Activated CD4-positive, alpha-beta T cell treated with anti-CD3 and anti-CD28 coated beads, Interleukin-10, Interleukin-2, amounts not matched to agents 100 ng/mL and 50 ng/mL, durations not matched to agents 16 hours and 8 hours (primary cell): ENCODE measurements around the gene MOV10.
"Not testable (repeated sequence)": the region's sequence is repeated elsewhere in the genome, so short reads cannot be mapped to it uniquely, and the experiment has no call there.

ENCODE experiments used
- DNase-seq: peaks from one replicate; pipeline ENCODE4 v3.0.0-alpha.2; 2020

MOV10 gene, protein sequence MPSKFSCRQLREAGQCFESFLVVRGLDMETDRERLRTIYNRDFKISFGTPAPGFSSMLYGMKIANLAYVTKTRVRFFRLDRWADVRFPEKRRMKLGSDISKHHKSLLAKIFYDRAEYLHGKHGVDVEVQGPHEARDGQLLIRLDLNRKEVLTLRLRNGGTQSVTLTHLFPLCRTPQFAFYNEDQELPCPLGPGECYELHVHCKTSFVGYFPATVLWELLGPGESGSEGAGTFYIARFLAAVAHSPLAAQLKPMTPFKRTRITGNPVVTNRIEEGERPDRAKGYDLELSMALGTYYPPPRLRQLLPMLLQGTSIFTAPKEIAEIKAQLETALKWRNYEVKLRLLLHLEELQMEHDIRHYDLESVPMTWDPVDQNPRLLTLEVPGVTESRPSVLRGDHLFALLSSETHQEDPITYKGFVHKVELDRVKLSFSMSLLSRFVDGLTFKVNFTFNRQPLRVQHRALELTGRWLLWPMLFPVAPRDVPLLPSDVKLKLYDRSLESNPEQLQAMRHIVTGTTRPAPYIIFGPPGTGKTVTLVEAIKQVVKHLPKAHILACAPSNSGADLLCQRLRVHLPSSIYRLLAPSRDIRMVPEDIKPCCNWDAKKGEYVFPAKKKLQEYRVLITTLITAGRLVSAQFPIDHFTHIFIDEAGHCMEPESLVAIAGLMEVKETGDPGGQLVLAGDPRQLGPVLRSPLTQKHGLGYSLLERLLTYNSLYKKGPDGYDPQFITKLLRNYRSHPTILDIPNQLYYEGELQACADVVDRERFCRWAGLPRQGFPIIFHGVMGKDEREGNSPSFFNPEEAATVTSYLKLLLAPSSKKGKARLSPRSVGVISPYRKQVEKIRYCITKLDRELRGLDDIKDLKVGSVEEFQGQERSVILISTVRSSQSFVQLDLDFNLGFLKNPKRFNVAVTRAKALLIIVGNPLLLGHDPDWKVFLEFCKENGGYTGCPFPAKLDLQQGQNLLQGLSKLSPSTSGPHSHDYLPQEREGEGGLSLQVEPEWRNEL

DNA sequence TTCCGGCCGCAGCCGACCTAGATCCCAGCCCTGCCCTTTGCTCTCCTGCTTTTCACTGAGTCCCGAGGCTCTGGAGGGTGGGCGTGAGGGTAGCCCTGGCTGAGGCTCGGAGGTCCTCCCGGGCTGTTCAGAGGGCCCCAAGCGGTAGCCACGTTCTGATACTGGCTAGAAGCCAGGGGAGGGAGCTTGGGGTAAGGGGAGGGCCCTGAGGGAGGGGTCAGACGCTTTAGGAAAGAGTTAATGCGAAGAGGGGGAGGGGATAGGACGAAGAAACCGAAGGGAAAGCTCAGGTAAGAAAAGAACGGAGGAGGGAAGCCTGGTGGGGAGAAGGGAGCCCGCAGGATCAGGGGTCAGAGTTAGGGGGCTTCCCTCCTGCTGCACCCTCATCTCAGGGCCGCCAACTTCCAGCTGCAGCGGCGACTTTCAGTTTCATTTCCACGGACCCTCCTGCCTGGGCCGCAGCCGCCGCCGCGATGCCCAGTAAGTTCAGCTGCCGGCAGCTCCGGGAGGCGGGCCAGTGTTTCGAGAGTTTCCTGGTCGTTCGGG lies at the start of gene MOV10:
MOV10 (plus strand) TSS at position 220 of the 546 bp plus-strand sequence; CDS start at position 474, 254 bp downstream.
- peak; percentile 70 for DNase-seq

DNA sequence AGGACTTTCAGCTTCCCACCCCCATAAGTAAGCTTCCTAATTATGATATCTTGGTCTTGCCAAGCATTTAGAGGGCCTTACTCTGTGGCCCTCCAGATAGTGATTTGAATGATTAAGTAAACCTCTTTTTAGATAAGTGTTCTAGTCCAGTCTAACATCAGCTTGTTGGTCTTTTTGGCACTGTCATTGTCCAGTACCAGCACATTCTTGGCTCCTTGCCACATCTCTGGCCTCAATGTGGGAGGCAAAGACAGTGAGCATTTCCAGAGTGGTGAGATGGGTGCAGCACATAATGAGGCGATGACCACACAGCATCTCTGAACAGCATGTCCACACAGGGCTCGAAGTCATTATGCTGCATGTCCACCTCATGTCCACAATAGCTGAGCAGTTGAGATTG lies 48.8 kb upstream of the MOV10 start:
- DNase-seq = no peak

DNA sequence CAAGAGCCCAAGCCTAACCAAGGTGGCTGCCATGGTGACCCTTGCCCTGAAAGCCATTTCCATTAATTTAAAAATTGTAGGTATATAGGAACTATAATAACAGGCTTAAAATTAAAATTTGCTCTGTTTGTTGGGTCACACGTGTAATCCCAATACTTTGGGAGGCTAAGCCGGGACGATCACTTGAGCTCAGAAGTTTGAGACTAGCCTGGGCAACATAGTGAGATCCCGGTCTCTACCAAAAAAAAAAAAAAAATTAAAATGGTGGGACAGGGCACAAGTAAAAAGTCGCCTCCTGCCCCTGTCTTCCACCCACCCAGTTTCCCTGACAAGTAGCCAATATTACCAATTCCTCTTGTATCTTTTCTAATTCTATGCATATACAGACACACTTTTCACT lies 48.3 kb upstream of the MOV10 start:
- DNase-seq = no peak

DNA sequence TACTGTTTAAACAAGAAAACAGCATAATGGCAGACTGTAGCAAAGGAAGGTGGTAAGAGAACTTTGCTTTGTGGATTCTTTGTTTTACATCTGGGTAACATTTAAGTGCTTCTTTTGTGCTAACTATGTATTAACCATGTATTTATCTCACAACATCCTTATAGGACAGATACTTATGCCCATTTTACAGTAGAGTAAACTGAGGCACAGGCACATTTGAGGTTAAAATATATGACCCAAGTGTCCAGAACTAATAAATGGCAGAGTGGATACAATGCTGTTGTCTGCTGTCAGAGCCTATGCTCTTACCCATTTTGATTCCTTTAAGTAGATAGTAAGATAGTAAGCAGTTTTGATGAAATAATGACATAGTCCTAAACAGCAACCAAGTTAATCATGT lies 47.6 kb upstream of the MOV10 start:
- DNase-seq = no peak

DNA sequence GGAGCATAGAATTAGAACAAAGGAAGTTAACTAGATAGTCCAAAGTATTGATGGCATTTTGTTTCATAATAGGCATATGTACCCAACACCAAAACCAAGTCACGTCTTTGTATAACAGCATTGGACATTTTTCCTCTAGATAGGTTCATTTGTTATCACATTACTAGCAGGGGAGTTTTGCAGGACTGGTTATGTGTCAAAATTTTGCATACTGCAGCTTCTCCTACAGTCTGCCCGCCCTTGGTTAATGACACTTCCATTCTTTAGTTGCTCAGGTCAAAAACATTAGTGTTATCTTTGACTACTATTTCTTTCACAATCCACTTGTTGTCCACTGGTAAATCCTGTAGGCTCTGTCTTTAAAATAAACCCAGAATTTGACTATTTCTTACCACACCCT lies 45.9 kb upstream of the MOV10 start:
- no peak for DNase-seq

DNA sequence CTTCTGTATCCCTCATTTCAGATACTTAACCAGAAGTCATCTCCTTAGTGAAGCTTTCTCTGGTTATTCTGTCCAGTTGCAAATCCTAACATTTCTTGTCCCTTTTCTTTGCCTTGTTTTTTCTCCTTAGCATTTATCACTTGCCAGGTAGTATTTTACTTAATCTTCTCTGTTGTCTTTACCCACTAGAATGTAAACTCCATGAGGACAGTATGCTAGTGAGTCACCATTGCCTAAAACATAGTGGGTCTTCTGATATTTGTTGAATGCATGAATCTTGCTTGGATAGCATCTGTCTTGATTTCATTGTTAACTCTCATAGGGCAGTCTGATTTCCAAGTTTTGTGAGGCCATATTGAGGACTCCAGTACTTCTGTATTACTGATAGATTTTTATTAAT lies 45.2 kb upstream of the MOV10 start:
- no peak for DNase-seq

DNA sequence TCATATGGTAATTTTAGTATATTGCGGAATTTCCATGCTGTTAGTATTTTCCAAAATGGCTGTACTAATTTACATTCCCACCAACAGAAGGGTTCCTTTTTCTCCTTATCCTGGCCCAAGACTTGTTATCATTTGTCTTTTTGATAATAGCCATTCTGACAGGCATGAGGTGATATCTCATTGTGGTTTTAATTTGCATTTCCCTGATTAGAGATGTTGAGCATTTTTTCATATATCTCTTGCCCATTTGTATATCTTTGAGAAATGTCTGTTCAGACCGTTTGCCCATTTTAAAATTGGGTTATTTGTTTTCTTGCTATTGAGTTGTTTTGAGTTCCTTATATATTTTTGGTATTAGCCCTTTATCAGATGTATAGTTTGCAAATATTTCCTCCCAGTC lies 40.8 kb upstream of the MOV10 start:
- DNase-seq = no peak

DNA sequence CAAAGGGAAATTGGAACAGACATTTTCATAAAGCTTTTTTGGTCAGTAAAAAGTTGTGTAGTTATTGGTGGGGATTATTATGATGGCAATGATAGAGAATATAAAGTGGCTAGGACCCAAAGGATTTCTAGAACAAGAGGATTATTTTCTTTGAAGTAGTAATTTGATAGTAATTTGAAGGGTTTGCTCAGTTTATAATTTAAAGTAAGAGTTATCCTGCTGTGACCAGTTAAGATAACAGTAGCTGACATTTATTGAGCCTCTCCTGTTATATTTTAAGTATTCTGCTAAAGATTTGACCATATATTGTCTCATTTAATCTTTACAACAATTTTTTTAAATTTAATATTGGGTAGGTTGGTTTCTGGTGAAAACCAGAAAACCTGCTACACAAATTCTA lies 40.1 kb upstream of the MOV10 start:
- DNase-seq = no peak

DNA sequence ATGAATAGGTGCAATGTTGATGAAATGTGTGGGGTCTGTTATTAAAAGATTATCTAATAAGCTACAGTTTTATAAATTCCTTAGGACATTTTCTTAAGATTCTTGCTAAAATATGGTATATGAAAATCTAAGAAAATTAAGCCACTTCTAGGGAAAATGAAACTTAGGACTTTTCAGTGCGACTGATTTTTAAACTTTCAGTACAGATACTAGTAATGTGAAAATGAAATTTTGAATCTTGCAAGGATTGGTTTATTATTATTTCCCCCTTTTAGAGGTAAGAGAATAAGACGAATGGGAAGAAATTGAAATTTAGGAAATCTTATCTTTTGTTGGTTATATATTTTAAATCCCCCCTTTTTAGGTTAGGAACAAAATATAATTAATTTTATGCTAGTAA lies 38.4 kb upstream of the MOV10 start:
- no peak for DNase-seq

DNA sequence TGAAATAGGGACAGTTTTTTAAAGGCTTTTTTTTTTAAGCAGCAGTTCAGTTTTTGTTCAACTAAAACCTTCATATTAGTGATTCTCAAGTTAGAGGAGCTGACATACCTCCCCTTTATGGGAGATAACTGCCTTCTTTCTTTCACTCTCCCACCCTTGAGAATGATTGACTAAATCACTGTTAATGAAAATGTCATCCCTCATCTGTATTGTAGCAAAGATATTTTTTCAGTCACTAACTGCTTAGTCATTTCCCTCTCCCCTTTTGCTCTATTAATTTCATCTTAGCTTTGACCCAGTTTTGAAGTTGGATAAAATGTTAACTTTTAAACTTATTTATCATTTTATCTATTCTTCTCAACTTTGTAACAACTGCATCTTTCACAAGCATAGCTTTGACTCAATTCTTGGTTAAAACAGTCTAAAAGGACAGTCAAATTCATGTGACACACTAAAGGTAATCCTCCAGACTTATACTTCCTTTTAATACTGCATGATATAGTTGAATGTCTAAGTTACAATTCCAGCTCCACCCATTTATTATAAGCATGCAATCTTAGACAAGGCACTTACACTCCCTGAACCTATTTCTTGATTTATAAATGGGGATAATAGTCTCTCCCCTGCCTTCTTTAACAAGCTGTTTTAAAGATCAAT lies 37.7 kb upstream of the MOV10 start:
- DNase-seq = peak; percentile 29

DNA sequence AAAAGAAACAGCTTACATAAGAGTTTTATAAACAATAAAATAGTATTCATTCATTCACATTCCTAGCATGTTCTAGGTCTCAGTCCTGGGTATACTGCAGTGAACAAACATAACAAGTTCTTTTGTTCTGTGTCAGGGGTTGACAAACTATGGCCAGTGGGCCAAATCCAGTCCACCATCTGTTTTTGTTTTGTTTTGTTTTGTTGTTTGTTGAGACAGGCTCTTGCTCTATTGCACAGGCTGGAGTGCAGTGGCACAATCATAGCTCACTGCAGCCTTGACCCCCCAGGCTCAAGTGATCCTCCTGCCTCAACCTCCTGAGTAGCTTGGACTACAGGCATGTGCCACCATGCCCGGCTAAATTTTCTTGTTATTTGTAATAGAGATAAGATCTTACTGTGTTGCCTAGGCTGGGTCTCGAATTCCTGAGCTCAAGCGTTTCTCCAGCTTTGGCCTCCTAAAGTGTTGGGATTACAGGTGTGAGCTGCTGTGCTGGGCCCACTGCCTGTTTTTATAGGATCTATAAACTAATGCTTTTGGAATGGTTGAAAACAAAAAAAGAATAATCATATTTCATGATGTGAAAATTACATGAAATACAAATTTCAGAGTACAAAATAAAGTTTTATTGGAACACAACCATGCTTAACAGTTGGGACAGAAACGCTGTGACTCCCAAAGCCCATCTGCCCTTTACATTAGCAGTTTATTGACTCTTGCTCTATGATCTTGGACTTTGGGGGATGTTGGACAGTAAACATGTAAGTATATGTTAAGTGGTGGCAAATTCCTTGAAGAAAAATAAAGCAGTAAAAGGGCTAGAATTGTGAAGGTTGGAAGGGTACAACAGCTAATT lies 37.0 kb upstream of the MOV10 start:
- no peak for DNase-seq

DNA sequence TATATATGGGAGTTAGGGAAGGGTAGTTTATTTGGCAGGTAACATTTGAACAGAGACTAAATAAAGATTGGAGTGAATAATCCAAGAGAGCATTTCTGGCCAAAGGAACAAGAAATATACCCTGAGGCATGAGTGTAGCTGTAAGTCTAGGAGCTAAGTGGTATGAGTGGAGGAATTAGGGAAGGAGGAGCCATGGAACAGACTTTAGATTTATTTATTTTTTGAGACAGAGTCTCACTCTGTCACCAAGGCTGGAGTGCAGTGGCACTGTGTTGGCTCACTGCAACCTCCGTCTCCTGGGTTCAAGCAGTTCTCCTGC lies 36.4 kb upstream of the MOV10 start:
- DNase-seq = no peak

DNA sequence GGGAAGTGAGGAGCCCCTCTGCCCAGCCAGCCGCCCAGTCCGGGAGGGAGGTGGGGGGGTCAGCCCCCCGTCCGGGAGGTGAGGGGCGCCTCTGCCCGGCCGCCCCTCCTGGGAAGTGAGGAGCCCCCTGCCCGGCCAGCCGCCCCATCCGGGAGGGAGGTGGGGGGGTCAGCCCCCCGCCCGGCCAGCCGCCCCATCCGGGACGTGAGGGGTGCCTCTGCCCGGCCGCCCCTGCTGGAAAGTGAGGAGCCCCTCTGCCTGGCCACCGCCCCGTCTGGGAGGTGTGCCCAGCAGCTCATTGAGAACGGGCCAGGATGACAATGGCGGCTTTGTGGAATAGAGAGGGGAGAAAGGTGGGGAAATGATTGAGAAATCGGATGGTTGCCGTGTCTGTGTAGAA lies 34.0 kb upstream of the MOV10 start:
- DNase-seq = not testable (repeated sequence)

DNA sequence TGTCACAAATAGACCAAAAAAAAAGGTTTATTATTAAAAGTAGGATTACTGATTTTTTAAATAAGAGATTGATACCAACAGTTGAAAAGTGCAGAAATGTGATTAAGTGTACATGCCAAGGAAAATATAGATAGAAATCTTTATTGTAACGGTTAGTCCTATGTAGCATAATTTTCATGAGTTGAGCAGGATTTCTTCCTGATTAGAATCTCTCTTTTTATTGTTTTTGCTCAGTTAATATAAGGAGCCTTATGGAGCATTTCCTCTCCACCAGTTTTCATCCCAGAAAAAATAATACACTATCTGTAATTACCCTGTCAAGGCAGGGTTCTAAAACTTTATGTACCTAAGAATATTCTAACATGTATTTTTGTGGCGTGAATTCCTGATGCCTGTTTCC lies 31.4 kb upstream of the MOV10 start:
- no peak for DNase-seq

DNA sequence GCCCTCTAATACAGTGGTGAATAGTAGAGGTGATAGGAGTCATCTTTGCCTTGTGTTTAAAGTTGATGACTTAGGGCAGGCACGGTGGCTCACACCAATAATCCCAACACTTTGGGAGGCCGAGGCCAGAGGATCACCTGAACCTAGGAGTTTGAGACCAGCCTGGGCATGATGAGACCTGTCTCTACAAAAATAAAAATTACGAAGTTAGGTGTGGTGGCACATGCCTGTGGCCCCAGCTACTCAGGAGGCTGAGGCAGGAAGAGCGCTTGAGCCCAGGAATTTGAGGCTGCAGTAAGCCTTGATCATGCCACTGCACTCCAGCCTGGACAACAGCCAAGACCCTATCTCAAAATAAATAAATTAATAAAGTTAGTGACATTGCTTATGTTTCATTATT lies 28.2 kb upstream of the MOV10 start:
- DNase-seq = no peak

DNA sequence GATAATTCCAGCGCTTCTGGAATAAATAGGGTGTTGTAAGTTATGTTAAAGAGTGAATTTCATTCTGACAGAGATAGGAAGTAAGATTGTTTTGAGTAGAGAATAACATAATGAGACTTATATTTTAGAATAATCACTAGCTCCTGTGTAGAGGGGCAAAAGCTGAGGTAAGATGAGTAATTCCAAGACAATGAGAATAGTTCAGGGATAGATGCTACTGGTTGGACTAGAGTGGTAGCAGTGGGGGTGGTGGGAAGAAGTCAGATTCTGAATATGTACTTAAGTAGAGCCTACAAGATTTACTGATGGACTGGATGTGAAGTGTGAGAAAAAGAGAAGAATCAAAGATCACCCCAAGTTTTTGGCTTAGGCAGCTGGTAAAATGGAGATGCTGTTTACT lies 23.3 kb upstream of the MOV10 start:
- peak; percentile 11 for DNase-seq

DNA sequence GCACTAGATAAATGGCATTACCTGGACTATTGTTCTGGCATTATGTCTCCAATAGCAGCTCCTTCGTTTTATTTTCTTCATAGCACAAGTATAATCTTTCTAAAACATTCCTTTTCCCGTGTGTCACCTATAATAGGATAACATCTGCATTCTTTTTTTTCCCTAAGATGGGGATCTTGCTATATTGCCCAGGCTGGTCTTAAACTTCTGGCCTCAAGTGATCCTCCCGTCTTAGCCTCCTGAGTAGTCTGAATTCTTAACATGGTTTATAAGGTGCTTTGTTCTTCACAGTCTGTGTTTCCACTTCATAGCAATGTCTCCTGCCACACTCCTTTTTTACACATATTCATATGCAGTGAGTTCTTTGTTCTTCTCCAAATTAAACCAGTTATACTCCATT lies 8.6 kb upstream of the MOV10 start:
- no peak for DNase-seq

DNA sequence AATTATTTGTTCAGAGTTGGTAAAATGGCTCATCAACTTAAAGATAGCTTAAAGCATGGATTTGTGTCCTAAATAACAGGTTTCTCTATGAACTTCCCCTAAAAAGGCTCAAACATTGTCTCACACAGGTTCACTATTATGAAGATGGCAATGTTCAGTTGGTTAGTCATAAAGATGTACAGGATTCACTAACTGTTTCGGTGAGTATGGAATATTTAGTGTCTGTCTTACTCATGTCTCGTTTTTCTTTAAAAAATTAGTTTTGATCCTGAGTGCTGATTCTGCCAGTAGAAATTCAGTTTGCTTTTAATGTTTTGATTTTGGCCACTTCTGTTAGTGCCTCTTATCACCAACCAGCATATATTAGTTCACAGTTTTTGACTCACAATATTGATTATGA lies 7.5 kb upstream of the MOV10 start:
- peak; percentile 64 for DNase-seq

DNA sequence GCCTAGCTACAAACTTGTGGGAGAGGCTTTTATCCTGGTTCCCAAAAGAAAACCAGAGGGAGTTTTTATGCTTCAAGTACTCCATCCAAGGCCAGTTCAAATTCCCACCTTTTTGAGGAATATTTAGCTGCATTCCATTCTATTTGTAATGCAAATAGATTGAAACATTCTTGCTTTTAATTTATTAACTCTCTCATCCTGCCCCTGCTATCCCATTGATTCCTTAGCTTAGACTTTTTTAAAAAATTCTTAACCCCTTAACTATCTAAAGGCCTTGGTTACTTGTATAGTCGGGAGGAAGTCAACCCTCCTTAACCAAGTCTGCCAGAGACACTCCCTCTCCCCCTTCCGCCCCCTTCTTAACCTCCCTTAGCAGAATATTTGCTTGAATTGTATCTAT lies 2.5 kb upstream of the MOV10 start:
- DNase-seq = no peak

DNA sequence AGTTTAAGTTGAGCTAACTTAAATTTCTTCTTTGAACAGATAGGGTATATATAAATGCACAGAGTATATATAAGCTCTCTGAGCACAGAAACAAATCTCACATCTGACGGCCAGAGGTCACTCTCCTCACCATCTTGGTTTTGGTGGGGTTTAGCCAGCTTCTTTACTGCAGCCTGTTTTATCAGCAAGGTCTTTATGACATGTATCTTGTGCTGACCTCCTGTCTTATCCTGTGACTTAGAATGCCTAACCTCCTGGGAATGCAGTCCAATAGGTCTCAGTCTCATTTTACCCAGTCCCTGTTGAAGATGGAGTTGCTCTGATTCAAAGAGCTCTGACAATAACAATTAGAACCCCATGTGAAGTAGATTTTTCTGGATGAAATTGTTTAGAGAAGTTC lies 1.6 kb upstream of the MOV10 start:
- no peak for DNase-seq

DNA sequence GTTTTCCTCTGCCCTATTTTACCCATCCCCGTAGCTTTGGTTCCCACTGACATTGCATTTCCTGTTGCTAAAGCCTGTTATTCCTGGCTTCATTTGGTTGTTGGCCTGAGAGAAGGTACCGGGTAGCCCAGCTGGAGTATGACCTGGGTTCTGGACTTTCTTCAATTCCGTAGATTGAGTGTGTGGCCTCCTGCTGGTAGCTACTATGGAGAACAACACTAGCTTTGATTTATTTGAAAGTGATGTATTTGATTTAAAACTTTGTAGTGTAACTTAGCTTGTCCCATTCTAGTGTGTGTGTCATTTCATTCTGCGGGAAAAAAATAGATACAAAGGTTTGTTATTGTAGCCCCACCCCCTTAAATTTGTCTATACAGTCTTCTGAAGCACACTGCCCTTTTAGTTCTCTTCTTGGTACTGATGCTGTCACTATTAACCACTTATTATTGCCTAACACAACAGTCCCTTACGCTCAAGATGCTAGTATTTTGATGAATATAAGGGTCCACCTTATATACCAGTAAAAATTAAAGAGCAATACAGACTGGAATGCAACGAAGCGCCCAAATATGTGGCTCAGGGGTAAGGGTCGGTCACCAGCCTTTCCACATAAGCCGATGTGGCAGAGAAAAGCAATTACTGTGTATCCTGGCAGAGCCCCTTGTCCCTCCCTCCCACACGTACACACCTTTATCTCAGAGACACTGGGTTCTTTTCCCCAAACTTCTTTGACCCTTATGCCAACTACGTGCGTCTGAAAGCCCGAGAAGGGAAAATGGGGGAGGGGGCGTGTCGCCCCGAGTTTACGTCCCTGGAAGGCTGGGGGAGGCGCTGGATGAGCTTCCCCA lies 643 bp upstream of the MOV10 start:
- peak; percentile 16 for DNase-seq
